Mesodermal cell (in vitro differentiated cells): ENCODE results near the gene SPTLC2.

Source experiments
- H3K27ac ChIP-seq: 2 replicates; pipeline ENCODE4 v1.7.0; 2013; ENCODE audit warnings: mild to moderate bottlenecking, low read depth, low read length, moderate library complexity; ENCODE audit not compliant: severe bottlenecking
- H3K36me3 ChIP-seq: 2 replicates; pipeline ENCODE4 v1.7.1; 2013; ENCODE audit warnings: mild to moderate bottlenecking, low read length, moderate library complexity; ENCODE audit not compliant: control insufficient read depth, insufficient read depth
- H3K4me1 ChIP-seq: one replicate; pipeline ENCODE4 v1.7.1; 2013; ENCODE audit warnings: mild to moderate bottlenecking, low read length; ENCODE audit not compliant: insufficient read depth, control insufficient read depth, poor library complexity, severe bottlenecking
- H3K4me3 ChIP-seq: 2 replicates; pipeline ENCODE4 v1.7.0; 2013; ENCODE audit warnings: low read length, control low read depth, mild to moderate bottlenecking; ENCODE audit not compliant: insufficient read depth, poor library complexity, severe bottlenecking; ENCODE audit errors: extremely low read depth
- H3K9me3 ChIP-seq: 2 replicates; pipeline ENCODE4 v1.7.1; 2013; ENCODE audit warnings: mild to moderate bottlenecking, low read length, moderate library complexity; ENCODE audit not compliant: control insufficient read depth
- WGBS, 2 experiments: methylation state at CpG; one replicate each; pipeline ENCODE4 v1.1.5; 2013; ENCODE audit warnings: missing lambda C conversion rate in 2 of 2; ENCODE audit not compliant: insufficient coverage in 2 of 2; 5-methylcytosine and 5-hydroxymethylcytosine counted together

SPTLC2 gene

GRCh38 chr14:77623201-77623600 is 6.8 kb upstream of the SPTLC2 start:
- Histone ChIP-seq H3K27ac (no peak overlapping the region), H3K4me3 (no peak overlapping the region), H3K36me3 (no peaks in the 10 kb centered on the region), H3K9me3 (no peaks in the 10 kb centered on the region), H3K4me1 (no peaks in the 10 kb centered on the region)
- 80 to 89% methylated on average over 1 of the region's 1 CpG for WGBS, 2 experiments

- H3K4me3 ChIP-seq: no peak overlapping the region
- 30 to 43% methylated on average over 1 of the region's 1 CpG for WGBS, 2 experiments
- H3K4me1 ChIP-seq: no peaks in the 10 kb centered on the region
- no peaks in the 10 kb centered on the region for H3K36me3 ChIP-seq
- H3K27ac ChIP-seq: no peak overlapping the region
- H3K9me3 ChIP-seq: no peaks in the 10 kb centered on the region
Measured at GRCh38 chr14:77622366-77622961, 6.0 kb upstream of the SPTLC2 start.

- Histone ChIP-seq H3K9me3 (no peaks in the 10 kb centered on the region), H3K4me3 (no peak overlapping the region), H3K27ac (no peak overlapping the region), H3K4me1 (no peaks in the 10 kb centered on the region), H3K36me3 (no peaks in the 10 kb centered on the region)
- 80 to 93% methylated on average over 7 to 9 of the region's 16 CpGs for WGBS, 2 experiments
Measured at GRCh38 chr14:77620222-77620870, 3.9 kb upstream of the SPTLC2 start.

- Histone ChIP-seq H3K4me3 (no peak overlapping the region), H3K36me3 (peaks cover 5% of the 10 kb centered on the region), H3K9me3 (no peaks in the 10 kb centered on the region), H3K27ac (no peak overlapping the region), H3K4me1 (peaks cover 5% of the 10 kb centered on the region)
- WGBS, 2 experiments: 90 to 98% methylated on average over 3 to 4 of the region's 6 CpGs
Measured at GRCh38 chr14:77618381-77618970, 2.0 kb upstream of the SPTLC2 start.

- H3K4me1 ChIP-seq: peaks cover 26% of the 10 kb centered on the region
- WGBS, 2 experiments: 0 to 1% methylated on average over 18 to 31 of the region's 32 CpGs
- H3K4me3 ChIP-seq: peak overlapping the region; percentile 86
- no peaks in the 10 kb centered on the region for H3K9me3 ChIP-seq
- H3K27ac ChIP-seq: peak overlapping the region; percentile 64
- peaks cover 6% of the 10 kb centered on the region for H3K36me3 ChIP-seq
Measured at GRCh38 chr14:77616133-77616453, 344 bp downstream of the SPTLC2 start.

GRCh38 chr14:77615361-77616132 is 890 bp downstream of the SPTLC2 start:
- 17 to 37% methylated on average over 9 to 13 of the region's 16 CpGs for WGBS, 2 experiments
- peaks cover 6% of the 10 kb centered on the region for H3K36me3 ChIP-seq
- no peaks in the 10 kb centered on the region for H3K9me3 ChIP-seq
- H3K27ac ChIP-seq: no peak overlapping the region
- H3K4me1 ChIP-seq: peaks cover 26% of the 10 kb centered on the region
- H3K4me3 ChIP-seq: peak overlapping the region; percentile 86

GRCh38 chr14:77613201-77613600 is 3.2 kb downstream of the SPTLC2 start:
- no CpG with 5 or more reads among the region's 1 CpG for WGBS, 2 experiments
- H3K27ac ChIP-seq: no peak overlapping the region
- H3K9me3 ChIP-seq: no peaks in the 10 kb centered on the region
- H3K4me3 ChIP-seq: no peak overlapping the region
- H3K36me3 ChIP-seq: peaks cover 6% of the 10 kb centered on the region
- H3K4me1 ChIP-seq: peaks cover 34% of the 10 kb centered on the region

GRCh38 chr14:77612011-77612620 is 4.3 kb downstream of the SPTLC2 start:
- Histone ChIP-seq H3K27ac (peak overlapping the region; percentile 71), H3K4me3 (no peak overlapping the region)
- 100% methylated on average over 1 to 2 of the region's 2 CpGs for WGBS, 2 experiments

GRCh38 chr14:77610553-77610952 is 5.9 kb downstream of the SPTLC2 start:
- peaks cover 45% of the 10 kb centered on the region for H3K4me1 ChIP-seq
- peaks cover 6% of the 10 kb centered on the region for H3K36me3 ChIP-seq
- H3K27ac ChIP-seq: no peak overlapping the region
- no peak overlapping the region for H3K4me3 ChIP-seq
- H3K9me3 ChIP-seq: no peaks in the 10 kb centered on the region
- 100% methylated on average over 2 of the region's 3 CpGs; no CpG with 5 or more reads in 1 of the 2 experiments for WGBS, 2 experiments

More at GRCh38 chr14:77612011-77612620, 4.3 kb downstream of the SPTLC2 start:
- no peaks in the 10 kb centered on the region for H3K9me3 ChIP-seq
- peaks cover 6% of the 10 kb centered on the region for H3K36me3 ChIP-seq
- H3K4me1 ChIP-seq: peaks cover 39% of the 10 kb centered on the region

- Histone ChIP-seq H3K27ac (no peak overlapping the region), H3K4me3 (no peak overlapping the region), H3K36me3 (peaks cover 6% of the 10 kb centered on the region), H3K9me3 (no peaks in the 10 kb centered on the region), H3K4me1 (peaks cover 46% of the 10 kb centered on the region)
- 81% methylated on average over 3 of the region's 3 CpGs; no CpG with 5 or more reads in 1 of the 2 experiments for WGBS, 2 experiments
Measured at GRCh38 chr14:77609922-77610321, 6.5 kb downstream of the SPTLC2 start.
